ENCODE measurements around the gene APPBP2.

APPBP2 gene

DNA sequence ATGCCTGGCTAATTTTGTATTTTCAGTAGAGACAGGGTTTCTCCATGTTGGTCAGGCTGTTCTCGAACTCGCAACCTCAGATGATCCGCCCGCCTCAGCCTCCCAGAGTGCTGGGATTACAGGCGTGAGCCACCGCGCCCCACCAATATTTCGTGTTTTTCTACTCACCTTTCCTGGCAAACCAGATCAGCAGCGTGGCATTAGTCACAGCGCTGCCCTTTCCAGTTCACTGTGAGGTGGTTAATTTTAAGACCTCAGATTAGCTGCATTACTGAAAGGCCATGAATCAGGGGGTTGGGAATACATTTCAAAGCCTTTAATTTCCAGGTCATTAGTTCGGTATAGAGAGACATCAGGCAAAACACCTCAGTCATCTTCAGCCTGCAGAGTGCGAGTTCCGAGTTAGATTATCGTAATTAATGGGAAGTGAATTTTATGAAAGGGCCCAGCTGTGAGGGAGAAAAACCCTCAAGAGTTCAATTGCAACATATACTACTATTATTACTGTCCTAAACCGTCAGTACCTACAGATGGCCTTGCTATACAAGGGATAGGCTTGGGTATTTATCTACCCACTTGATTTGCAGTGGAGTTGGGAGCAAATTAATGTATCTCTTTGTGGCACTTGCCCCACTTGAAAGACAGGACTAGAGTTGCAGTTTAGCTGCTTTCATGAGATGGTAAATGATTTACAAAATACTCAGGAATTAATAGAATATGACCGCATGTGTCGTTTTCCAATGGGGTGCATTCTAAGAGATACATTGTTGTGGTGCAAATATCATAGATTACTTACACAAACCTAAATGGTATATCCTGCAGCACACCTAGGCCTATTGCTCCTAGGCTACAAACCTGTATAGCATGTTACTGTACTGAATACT is 132.0 kb downstream of the APPBP2 start:
- no peak for DNase-seq (ENCODE audit: low read depth in 3 of 3)
